Upper lobe of left lung (tissue), 4 donors: ENCODE results near the gene LIPC.

Experiments
- EP300 ChIP-seq, 4 donors: sonication (generic); formaldehyde crosslinking; IDR thresholded peaks; one replicate each; pipeline ENCODE4 v1.5.1; 2017; ENCODE audit warnings: antibody characterized with exemption in 4 of 4, control low read depth in 2 of 4
- POLR2A ChIP-seq, 4 donors: fragments of 450-650 bp; IDR thresholded peaks; one replicate each; pipeline ENCODE4 v1.5.1; 2016 to 2017; ENCODE audit warnings: antibody characterized with exemption in 4 of 4, mild to moderate bottlenecking in 2 of 4
- TF ChIP-seq, protein P1 (sequence below), 6 experiments: fragments of 450-650 bp in 4 of 6; fragments of 200-600 bp in 2 of 6; sonication (generic) in 2 of 6; IDR thresholded peaks; one replicate each; pipeline ENCODE4 v1.5.1; 2016 to 2019; ENCODE audit warnings: antibody characterized with exemption in 6 of 6

DNA sequence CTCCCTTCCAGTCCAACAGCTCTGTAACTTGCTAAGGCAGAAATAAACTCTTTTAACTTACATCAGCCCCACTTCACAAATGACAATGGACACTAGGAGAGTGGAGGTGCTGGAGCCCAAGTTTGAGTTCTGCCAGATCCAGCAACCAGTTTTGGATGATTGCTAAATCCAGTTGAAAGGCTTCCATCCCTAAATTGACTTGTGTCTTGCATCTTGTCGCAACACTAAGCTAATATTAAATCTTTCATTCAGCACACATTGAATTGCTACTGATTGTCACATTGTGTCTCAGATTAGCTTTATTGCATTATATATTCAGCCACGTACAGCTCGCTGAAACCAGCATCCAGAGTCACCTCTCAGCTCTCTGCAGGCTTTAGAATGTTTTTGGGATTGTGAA is 41.7 kb upstream of the LIPC start:
- TF ChIP-seq, protein P1, sequence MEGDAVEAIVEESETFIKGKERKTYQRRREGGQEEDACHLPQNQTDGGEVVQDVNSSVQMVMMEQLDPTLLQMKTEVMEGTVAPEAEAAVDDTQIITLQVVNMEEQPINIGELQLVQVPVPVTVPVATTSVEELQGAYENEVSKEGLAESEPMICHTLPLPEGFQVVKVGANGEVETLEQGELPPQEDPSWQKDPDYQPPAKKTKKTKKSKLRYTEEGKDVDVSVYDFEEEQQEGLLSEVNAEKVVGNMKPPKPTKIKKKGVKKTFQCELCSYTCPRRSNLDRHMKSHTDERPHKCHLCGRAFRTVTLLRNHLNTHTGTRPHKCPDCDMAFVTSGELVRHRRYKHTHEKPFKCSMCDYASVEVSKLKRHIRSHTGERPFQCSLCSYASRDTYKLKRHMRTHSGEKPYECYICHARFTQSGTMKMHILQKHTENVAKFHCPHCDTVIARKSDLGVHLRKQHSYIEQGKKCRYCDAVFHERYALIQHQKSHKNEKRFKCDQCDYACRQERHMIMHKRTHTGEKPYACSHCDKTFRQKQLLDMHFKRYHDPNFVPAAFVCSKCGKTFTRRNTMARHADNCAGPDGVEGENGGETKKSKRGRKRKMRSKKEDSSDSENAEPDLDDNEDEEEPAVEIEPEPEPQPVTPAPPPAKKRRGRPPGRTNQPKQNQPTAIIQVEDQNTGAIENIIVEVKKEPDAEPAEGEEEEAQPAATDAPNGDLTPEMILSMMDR (IDR thresholded peaks at IDR 0.05) = no peak
- TF ChIP-seq POLR2A (IDR thresholded peaks at IDR 0.05) = no peak
- TF ChIP-seq EP300 (IDR thresholded peaks at IDR 0.05) = no peak
